WERI-Rb-1 (cell line): ENCODE measurements around the gene FOXA1.

Experiments used
- DNase-seq: peaks from one replicate; pipeline ENCODE4 v3.0.0-alpha.2; 2020
- H3K27ac ChIP-seq: fragments of 250-450 bp; sonication (Bioruptor Pico); 2 replicates; pipeline ENCODE4 v1.5.1; 2020; ENCODE audit warnings: mild to moderate bottlenecking, moderate library complexity
- H3K27me3 ChIP-seq: fragments of 250-450 bp; sonication (Bioruptor Pico); 2 replicates; pipeline ENCODE4 v1.5.1; 2021; ENCODE audit warnings: mild to moderate bottlenecking, low read depth, moderate library complexity; ENCODE audit not compliant: insufficient read depth, severe bottlenecking
- H3K36me3 ChIP-seq: fragments of 250-450 bp; sonication (Bioruptor Pico); 2 replicates; pipeline ENCODE4 v1.5.1; 2020; ENCODE audit warnings: mild to moderate bottlenecking, moderate library complexity
- H3K4me3 ChIP-seq: 2 replicates; pipeline ENCODE4 v1.5.1; 2011; ENCODE audit warnings: low read depth, mild to moderate bottlenecking, control low read depth, low read length
- H3K9me3 ChIP-seq: fragments of 250-450 bp; sonication (Bioruptor Pico); 2 replicates; pipeline ENCODE4 v1.5.1; 2021; ENCODE audit warnings: mild to moderate bottlenecking, moderate library complexity; ENCODE audit not compliant: severe bottlenecking
- TF ChIP-seq, protein P1 (sequence below): IDR thresholded peaks from 2 replicates; pipeline ENCODE4 v1.5.1; 2011; ENCODE audit warnings: low read depth, mild to moderate bottlenecking, control low read depth, inconsistent platforms, low read length

Gene FOXA1

DNA sequence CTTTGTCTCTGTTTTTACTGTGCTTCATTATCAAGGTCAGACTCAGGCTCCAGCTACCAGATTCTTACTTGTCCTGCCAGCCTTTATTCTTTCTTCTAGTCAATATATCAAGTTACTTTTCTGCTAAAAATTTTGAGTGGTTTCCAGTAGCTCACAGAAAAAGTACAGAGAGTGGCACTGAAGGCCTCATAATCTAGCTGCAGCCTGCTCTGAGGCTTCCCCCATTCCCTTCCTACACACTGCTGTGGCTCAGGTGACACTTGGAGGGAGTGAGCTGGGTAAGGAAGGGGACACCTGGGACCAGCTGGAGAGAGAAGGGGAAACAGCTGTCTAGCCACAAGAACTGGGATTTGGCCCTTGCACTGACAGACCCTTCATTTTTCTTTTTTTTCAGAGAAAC is 25.8 kb upstream of the FOXA1 start:
- DNase-seq, result no peak
- Histone ChIP-seq H3K27me3 (peaks cover 39% of the 10 kb centered on the region), H3K36me3 (no peaks in the 10 kb centered on the region), H3K27ac (no peak overlapping the region), H3K9me3 (peaks cover 6% of the 10 kb centered on the region), H3K4me3 (no peak overlapping the region)
- TF ChIP-seq, protein P1, sequence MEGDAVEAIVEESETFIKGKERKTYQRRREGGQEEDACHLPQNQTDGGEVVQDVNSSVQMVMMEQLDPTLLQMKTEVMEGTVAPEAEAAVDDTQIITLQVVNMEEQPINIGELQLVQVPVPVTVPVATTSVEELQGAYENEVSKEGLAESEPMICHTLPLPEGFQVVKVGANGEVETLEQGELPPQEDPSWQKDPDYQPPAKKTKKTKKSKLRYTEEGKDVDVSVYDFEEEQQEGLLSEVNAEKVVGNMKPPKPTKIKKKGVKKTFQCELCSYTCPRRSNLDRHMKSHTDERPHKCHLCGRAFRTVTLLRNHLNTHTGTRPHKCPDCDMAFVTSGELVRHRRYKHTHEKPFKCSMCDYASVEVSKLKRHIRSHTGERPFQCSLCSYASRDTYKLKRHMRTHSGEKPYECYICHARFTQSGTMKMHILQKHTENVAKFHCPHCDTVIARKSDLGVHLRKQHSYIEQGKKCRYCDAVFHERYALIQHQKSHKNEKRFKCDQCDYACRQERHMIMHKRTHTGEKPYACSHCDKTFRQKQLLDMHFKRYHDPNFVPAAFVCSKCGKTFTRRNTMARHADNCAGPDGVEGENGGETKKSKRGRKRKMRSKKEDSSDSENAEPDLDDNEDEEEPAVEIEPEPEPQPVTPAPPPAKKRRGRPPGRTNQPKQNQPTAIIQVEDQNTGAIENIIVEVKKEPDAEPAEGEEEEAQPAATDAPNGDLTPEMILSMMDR, result no peak

DNA sequence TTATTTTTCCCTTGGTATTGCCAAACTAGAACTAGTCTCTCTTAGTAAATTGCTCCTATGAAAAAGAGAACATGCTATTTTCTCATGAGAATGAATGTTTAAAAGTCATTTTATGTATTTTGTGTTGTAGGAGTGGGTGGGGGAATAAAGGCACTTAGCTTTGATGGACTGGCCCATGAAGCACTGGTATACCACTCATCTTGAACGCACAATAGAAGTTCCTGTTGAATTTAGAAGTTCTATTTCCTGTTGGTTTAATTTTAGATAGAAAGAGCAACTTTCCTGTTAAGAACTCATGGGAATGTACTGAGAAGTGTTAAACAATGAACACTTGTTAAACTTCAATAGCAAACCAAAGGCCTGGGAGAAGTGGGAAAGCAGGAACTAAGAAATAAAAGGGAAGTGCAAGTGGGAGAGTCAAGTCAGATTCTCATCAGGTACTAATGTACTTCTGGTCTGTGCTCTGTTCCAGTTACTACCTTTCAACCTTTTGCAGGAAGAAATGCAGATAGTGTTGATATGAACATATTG is 23.5 kb upstream of the FOXA1 start:
- Histone ChIP-seq H3K27me3 (peaks cover 34% of the 10 kb centered on the region), H3K36me3 (no peaks in the 10 kb centered on the region), H3K27ac (no peak overlapping the region), H3K9me3 (peaks cover 12% of the 10 kb centered on the region), H3K4me3 (no peak overlapping the region)
- no peak for DNase-seq
- TF ChIP-seq, protein P1, result no peak

GRCh38 chr14:37617864-37618365 is 22.9 kb upstream of the FOXA1 start:
- DNase-seq, result no peak
- no peak overlapping the region for H3K4me3 ChIP-seq
- peaks cover 29% of the 10 kb centered on the region for H3K27me3 ChIP-seq
- no peaks in the 10 kb centered on the region for H3K36me3 ChIP-seq
- H3K9me3 ChIP-seq, result peaks cover 12% of the 10 kb centered on the region
- H3K27ac ChIP-seq, result no peak overlapping the region
- TF ChIP-seq, protein P1, result no peak

DNA sequence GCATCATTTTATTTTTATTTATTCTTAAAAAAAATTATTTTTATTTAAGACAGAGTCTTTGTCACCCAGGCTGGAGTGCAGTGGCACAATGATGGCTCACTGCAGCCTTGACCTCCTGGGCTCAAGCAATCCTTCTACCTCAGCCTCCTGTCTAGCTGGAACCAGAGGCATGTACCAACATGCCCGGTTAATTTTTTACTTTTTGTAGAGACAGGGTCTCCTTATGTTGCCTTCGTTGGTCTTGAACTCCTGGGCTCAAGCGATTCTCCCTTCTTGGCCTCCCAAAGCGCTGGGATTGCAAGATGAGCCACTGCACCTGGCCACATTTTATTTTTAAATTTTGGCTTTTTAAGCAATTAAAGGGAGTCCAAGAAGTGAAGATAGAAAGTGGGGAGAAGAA is 21.8 kb upstream of the FOXA1 start:
- H3K27me3 ChIP-seq, result peaks cover 18% of the 10 kb centered on the region
- DNase-seq, result no peak
- no peak overlapping the region for H3K4me3 ChIP-seq
- no peaks in the 10 kb centered on the region for H3K36me3 ChIP-seq
- H3K9me3 ChIP-seq, result peaks cover 12% of the 10 kb centered on the region
- no peak overlapping the region for H3K27ac ChIP-seq
- TF ChIP-seq, protein P1, result no peak

GRCh38 chr14:37615582-37616289 is 20.7 kb upstream of the FOXA1 start:
- TF ChIP-seq, protein P1, result no peak
- DNase-seq, result no peak
- no peaks in the 10 kb centered on the region for H3K36me3 ChIP-seq
- H3K4me3 ChIP-seq, result no peak overlapping the region
- no peak overlapping the region for H3K27ac ChIP-seq
- H3K9me3 ChIP-seq, result peaks cover 12% of the 10 kb centered on the region
- peaks cover 17% of the 10 kb centered on the region for H3K27me3 ChIP-seq
